Fibroblast of skin of abdomen (primary cell): ENCODE results near the gene CHKA.
"Not testable (repeated sequence)": the region's sequence is repeated elsewhere in the genome, so short reads cannot be mapped to it uniquely, and the experiment has no call there.

ENCODE experiments used
- DNase-seq: peaks from one replicate; pipeline ENCODE4 v3.0.0-alpha.2; 2013

CHKA gene

DNA sequence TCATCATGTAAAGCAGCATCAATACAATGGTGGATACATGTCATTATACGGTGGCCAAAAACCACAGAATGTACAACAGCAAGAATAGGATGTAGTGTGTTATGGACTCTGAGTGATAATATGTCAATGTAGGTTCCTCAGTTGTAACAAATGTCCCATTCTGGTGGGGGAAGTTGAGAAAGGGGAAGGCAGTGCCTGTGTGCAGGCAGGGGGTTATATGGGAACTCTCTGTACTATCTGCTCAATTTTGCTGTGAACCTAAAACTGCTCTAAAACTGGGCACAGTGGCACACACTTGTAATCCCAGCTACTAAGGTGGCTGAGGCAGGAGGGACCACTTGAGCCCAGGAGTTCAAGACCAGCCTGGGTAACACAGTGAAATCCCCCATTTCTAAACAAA, 5.9 kb downstream of the CHKA start:
- no peak for DNase-seq

DNA sequence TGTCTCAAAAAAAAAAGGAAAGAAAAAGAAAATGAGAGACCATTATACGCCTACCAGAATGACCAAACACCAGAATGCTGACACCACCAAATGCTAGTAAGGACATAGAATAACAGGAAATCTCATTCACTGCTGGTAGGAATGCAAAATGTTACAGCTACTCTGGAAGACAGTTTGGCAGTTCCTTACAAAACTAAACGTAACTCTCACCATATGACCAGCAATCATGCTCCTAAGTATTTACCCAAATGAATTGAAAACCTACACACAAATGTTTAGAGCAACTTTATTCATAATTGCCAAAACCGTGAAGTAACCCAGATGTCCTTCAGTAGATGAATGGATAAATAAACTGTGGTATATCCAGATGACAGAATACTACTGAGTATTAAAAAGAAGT, 7.2 kb downstream of the CHKA start:
- no peak for DNase-seq

DNA sequence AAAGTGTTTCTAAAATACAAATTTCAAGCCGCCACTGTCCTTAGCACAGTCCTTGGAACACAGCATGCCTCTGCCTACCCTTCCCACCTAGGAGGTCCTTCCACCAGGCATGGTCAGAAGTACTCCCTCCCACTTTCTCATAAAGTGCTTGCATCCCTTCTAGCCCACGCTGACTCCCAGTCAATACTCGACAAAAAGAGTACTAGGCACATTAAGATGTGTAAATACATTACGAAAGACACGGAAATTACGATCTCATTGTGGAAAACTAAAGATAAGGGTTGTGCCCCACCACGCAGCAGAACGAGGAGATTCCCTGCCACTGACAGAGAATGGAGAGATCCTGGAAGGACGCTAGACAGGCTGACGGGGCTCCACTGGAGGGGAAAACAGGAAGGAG, 13.5 kb downstream of the CHKA start:
- DNase-seq = no peak

DNA sequence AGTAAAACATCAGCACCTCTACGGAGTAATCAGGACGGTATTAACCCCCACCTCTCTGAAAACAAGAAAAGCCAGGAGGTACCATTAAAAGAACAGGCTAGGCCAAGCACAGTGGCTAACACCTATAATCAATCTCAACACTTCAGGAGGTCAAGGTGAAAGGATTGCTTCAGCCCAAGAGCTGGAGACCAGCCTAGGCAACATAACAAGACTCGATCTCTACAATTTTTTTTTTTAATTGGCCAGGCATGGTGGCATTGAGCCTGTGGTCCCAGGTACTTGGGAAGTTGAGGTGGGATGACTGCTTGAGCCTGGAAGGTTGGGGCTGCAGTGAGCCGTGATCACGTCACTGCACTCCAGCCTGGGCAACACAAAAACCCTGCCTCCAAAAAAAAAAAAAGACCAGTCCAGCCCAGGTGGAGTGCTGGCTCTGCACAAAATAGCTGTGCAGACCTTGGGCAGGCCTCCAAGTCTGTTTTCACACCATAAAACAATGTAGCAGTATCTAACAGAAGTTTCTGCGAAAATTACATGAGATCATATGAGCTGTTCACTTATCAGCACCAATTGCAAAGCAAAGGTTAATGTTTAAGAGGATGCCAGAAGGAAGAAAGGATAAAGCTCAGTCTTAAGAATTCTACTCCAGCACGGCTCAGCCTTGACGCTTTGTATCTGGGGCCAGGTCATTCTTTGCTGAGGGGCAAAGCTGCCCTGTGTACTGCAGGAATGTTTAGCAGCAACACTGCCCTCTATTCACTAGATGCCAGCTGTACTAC, 14.8 kb downstream of the CHKA start:
- no peak for DNase-seq

DNA sequence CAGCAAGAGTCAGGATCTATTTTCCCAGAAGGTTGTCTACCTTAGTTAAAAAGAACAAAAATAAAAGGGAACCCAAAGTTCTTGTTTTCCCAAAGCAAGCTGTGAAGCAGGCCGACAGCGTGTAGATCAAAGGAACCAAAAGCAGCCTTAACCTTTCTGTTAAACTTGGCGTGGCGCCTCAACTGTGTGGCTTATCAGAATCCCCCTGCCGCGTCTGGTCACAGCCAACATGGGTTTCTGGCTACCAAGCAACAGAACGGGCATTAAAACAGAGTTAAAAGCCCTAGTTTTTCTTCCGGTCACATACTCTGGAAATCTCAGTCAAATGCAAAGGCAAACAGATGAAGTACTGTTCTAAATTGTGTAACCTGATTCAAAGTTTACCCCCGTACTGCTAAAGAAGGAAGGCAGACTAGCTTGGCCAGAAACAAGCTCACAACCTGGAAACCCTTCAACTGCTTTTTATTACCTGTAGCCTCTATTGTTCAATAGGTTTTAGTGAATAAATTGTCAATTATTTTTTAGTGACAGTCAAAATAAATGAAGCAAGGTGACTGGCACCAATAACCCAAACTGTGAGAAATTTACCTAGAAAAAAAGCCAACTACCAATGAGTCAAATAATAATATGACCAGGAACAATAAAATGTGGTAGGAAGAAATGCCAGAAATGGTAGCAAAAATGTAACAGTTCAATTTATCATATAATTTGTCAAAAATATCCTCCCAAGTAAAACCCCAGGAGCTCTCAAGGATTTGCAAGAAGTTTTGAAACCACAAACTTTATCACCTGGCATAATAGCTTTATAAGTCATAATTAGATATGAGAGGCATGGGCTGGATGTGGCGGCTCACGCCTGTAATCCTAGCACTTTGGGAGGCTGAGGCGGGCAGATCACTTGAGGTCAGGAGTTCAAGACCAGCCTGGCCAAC, 21.4 kb downstream of the CHKA start:
- no peak for DNase-seq

DNA sequence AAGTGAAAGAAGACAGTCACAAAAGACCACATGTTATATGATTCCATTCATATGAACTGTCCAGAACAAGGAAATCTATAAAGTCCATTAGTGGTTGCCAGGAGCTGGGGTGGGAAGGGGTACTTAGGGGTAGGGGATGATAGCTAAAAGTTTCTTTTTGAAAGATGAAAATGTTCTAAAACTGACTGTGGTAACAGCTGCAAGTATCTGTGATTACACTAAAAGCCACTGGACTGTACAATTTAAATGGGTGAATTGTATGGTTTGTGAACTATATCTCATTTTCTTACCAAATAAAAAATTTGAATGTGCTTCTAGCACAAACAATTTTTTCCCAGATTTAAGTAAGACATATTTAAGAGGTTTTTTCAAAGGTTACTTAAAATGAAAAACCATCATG, 22.1 kb downstream of the CHKA start:
- DNase-seq = no peak

DNA sequence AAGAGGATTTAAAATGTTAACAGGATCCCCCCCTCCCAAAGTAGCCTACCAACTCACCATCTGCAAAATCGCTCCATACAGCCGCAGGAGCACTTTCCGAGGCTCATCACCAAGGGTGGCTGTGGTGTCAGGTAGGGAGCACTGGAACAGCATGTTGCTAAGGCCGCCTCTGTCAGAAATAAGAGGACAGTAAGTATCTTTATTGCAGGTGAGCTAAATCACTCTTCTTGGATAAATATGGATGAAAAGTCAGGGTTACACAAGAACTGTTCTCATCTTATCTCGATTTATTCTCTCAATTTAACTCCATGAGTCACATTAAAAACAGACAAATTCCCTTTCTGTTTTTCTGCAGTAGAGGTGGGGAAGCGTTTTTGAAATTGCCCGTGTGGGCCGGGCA, 24.2 kb downstream of the CHKA start:
- no peak for DNase-seq

DNA sequence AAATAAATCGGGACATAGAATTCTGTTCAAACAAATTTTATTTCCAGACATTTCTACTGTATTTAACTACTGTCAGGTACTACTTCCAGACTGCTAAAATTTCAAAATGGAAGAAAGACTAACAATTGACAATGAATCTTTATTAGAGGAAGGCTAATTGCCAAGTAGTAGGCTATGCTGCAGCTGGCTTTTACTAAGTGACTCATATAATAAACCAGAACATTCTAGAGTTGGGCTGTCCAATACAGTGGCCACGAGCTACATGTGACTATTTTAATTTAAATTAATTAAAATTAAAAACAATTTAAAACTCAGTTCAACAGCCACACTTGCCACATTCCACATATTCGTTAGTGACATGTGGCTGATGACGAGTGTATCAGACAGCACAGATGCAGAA, 27.6 kb downstream of the CHKA start:
- no peak for DNase-seq

DNA sequence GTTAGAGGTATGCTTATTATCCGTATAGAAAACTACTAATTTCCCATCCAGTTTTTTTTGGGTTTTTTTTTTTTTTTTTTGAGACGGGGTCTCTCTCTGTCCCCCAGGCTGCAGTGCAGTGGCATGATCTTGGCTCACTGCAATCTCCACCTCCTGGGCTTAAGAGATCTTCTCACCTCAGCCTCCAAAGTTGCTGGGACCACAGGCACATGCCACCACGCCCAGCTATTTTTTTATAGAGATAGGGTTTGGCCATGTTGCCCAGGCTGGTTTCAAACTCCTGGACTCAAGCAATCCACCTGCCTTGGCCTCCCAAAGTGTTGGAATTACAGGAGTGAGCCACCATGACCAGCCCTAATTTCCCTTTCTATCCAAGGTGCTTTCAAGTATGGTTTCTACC, 28.2 kb downstream of the CHKA start:
- not testable (repeated sequence) for DNase-seq

DNA sequence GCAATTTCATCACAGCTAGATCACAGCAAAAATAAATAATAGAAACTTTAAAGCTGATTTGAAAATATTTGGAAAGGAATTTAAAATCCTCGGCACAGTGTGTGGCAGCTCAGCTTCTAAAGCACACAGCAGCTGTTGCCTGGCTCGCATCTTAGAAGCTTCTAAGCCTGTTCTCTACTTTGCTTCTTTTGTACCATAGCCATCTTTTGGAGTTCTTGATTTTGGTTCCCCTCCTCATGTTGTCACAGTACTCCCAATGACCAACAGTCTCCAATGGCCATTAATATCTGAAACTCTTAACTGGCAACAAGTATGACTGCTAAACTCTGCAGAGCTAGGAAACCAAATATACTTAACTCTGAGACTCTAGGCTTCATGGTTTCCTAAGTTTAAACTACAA, 28.8 kb downstream of the CHKA start:
- no peak for DNase-seq

DNA sequence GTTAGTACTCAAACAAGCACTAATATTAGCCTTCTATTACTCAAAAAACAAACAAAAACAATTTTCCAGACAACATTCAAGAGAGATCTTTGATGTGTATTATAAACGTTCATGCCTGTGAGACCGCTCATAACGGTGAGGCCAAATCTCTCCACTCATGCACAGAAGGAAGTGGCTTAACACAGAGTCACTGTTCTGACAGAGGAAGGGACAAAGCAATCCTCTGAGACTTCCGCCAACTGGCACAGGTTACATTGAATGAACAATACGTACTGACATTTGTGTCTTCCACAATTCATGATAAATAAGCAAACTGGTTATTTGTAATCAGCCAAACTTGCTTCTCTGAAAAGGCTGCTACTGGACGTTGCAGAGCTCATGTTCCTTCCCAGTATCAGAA, 30.5 kb downstream of the CHKA start:
- DNase-seq = no peak

DNA sequence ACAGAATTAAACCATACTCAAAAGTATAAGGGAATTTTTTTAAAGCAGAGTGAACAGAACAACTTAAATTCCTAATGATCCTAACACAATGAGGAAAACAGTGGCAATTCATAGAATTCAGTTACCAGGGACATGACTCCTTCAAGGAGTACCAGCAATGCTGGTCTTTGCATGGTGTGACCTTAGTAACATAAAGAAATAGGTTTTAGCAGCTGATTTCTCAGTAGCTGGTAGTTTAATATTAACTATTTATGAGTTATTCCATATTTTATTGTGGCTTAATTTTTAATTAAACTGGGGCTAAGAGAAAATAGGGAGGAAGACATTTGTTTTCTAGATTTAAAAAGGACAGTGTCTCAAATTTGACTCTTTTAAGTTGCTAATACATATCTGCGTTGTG, 30.9 kb downstream of the CHKA start:
- no peak for DNase-seq

DNA sequence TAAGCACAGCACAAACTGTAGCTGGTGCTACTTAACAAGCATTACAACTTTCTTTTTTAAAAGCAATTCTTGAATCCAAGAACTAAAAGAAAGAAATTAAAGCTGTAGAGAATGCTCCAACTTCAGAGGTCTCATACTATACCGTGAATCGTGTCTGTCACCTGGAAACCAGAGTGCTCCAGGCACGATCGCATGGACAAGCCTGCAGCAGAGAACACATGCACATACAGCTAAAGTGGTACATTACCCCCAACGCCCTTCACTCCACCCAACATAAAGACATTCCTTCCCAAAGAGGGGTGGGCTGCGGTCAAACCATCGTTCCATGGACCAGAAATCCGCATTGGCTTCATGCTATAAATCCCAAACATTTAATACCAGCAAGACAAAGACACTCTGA, 31.5 kb downstream of the CHKA start:
- DNase-seq = no peak

DNA sequence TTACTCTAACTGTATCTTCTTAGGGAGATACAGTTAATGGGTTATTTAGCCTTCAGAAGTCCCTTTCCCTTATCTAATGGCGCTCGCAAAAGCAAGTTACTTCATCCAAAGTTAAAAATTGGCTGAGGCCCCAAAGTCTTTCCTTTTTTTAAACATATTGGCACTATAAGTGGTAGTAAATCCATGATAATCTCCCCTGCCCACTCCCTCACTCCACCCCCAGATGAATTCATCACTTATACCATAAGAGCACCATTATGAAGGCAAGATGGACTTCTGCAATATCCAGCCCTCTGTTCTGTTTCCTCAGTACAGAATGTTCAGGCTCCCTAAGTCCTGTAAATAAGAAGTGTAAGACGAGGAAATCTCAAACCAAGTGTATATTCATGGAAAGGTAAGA, 37.7 kb downstream of the CHKA start:
- DNase-seq = no peak

DNA sequence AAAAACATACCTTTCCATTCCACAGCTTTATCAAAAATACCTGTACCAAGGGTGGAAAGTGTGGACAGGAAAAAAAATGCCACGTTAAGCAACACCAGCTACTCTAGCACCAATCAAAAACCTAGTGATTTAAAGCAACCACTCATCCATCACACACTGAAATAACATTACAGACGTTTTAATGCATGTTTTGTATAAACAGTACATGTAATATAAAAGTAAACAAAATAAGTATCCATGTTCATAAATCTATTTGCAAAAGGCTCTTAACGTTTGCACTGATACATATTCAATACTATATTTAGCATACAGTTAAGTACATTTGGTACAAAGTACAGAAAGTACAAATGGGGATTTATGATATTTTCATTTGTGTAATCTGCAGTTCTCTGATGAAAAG, 38.7 kb downstream of the CHKA start:
- no peak for DNase-seq

DNA sequence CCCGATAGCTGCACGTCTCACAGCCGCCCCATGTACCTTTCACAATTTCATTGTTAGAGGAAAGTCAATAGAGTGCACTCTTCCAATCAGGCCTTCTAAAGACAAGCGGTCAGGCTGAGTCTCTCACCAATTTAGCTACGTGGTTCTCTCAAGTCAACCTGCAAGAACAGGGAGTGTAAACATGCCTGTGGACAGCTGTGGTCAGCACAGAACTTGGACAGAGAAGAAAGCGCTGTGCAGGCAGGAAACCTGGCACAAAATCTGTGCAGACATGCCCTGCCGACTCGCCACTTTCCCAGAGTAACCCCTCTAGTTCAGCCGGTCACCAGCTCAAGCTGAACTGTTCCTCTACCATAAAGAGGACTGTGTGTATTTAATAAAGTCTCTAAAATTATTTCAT, 39.5 kb downstream of the CHKA start:
- no peak for DNase-seq

DNA sequence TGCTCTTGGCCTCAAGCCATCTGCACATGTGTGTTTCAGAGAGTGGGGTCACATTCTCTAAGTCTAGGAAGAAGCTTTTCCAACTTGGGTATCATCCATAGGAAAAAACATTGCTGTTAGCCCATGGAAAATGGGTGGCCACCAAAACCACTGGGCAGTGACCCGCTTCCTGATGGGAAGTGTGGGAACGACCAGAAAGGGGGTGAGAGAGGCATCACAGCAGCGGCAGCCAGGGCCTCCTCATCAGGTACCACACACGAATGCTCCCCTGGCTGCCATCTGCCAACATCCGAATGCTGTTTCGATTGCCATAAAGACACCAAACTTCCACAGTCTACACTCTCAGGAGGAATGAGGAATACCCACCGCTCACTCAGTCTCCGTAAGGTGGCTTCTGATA, 40.3 kb downstream of the CHKA start:
- no peak for DNase-seq

DNA sequence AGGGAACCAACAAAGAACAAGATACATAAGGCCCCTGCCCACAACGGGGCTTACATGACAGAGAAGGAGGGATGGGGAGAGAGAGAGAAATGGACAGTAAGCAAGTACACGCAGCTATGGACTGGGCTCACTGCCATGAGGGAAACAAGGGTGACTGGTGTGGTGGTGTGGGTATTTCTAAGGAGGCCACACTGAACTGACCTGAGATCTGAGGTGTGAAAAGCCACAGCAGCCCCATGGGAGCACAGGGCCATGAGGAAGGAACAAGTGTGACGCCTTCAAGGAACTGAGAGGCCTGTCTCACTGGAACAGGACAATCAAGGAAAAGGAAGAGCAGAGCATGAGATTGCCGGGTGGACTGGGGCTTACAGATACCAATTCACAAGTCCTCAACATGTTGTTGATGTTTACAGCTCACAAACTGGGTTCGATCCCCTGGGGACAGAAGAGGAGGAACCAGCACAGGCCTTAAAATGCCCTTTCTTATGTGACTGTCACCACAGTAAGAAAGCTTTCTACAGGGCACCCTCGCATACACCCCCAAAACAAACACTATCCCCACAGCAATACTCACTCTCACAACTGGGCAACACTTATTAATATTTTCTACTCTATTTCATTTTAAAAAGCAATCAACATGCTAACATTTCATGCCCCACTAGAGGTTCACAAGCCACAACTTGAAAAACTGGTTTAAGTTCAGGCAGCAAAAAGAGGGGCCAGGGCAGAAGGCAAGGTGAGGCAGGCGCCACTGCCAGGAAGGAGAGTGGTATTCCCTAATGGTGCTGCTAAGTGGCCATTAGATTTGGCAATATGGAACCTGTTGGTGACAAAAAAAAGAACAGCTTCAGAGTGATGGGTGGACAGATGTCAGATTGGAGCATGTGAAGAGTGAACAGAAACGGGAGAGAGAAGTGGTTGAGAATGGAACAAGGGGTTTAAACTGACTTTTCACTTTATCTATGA, 43.3 kb downstream of the CHKA start:
- DNase-seq = no peak

DNA sequence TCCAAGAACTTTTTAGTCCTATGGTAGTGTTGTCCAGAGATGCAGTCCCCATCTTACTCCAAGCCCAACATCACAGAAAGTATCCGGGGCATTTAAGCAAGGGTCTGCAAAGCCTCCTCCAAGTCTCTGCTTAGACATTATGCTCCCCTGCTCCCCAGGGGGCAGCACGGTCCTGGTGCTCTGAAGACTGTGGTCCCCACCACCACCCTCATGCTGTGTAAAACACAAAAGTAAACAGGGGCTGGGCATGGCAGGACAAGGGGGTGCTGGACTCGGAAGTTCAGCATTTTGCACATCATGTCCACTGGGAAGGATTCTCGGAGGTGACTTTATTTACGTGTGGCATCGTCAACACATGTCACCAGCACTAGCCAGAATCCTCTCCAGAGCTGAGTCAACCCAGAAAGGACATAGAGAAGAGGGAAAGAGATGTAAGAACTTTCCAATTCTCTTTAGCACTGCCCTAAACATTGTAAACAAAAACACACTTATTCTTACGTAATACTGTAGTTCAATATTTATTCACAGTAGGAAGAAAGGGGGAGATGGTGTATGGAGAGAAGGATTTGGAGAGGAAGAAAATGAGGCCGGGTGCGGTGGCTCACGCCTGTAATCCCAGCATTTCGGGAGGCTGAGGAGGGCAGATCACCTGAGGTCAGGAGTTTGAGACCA, 44.7 kb downstream of the CHKA start:
- DNase-seq = no peak

DNA sequence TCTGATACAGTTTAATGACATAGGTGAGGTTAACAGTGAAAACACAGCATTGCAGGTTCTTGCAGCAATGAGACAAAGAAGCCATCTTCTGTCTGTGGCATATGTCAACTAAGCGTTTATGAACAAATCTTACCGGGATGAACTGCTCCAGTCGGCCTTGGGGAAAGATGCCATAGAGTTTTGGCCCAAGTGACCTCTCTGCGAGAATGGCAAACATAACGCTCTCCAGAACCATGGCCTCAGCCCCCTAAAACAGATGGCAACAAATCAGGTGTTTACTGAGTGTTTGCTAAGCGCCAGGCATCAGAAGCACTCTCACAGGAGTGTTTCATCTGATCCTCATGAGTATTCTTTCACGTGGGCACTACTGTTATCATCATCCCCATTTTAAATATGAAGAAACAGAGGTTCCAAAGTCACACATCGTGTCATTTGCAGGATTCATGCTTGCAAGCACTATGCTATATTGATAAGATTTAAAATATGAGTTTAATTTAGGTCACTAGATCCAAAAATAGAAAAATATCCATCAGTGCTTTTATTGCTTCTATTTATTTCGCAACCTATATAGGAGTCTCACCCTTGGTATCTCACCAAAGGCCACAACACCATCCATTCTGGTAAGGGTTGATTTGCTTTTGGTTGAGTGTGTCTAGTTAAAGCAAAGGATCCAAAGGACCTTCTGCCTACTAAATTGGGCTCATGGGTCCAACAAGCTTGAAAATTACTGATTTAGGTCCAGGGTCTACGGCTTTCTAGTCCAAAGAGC, 46.4 kb downstream of the CHKA start:
- DNase-seq = no peak

DNA sequence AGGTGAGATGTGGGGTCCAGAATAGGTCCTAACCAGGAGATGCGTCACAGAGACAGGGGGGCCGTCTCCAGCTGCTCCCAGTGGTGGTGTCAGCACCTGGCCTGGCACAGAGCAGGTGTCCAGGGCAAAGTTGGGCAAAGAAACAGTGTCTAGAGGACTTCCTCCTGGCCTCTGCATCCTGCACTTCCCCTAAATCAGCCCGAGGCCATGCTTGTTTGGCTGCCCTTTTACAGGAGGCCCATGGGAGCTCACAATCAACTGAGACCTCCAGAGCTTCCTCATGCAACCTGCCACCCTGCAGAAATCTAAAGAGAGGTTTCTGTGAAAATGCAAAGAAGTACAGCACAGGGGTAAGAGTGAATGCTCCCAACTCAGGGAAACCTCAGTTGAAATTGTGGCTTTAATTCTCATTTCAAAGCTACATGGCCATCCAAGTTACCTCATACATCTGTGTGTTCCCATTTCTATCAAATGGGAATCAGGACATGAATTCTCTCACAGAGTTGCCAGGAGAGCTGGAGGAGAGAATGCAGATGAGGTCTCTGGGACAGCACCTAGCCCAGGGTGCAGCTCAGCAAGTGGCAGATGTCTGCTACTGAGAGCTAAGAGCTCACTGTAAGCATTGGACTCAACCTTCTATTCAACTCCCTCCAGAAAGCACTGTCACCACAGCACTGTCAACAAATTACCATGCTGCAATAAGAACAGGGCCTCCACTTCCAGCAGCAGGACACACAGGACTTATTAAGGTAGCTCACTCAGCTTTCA, 49.7 kb downstream of the CHKA start:
- DNase-seq = no peak
